K562 (cell line): Measurements from ENCODE around the gene MOK. TPM values are rescaled to one million over a fixed set of nuclear protein-coding genes. Genes with fewer than 3 reads are reported as not detected.

Source experiments
- ATAC-seq: fragments of 200-7000 bp; cut with Tn5 transposase; 3 replicates; pipeline ENCODE4 v1.9.1; 2020; ENCODE audit warnings: moderate library complexity
- BruUV-seq: library from RNA; stranded (reverse); fragments of 400-500 nt; replicated peaks from 2 replicates; lab custom pipeline; 2021; lab: Mats Ljungman, UMichigan
- CTCF ChIA-PET: fragments of 300-600 bp; formaldehyde crosslinking; extraction: SDS; loops from one replicate; lab custom pipeline; 2021; ENCODE audit warnings: low intra/inter-chr PET ratio; lab: Yijun Ruan, JAX
- POLR2A ChIA-PET: fragments of 300-600, 350-650 bp; sonication (Branson Sonifier 250); formaldehyde crosslinking; extraction: SDS; loops from one replicate; lab custom pipeline; 2021; ENCODE audit warnings: antibody characterized with exemption, inconsistent platforms; lab: Yijun Ruan, JAX
- DNase-seq, 4 experiments: peaks; one replicate each; pipeline versions ENCODE4 v3.0.0 to v3.0.0-alpha.2; 2011 to 2018; ENCODE audit warnings: low spot score in 3 of 4, mixed read lengths in 3 of 4; ENCODE audit errors: extremely low read depth in 1 of 4
- FAIRE-seq: peaks from 2 replicates; lab custom pipeline; 2011; peaks lifted over from hg19 to GRCh38; lab: Jason Lieb, UNC
- H2AFZ ChIP-seq: 2 replicates; pipeline ENCODE4 v1.6.0; 2011; ENCODE audit warnings: low read depth, low read length, control low read depth, inconsistent platforms
- H3K27ac ChIP-seq: fragments of 200-600 bp; 3 replicates; pipeline ENCODE4 v1.8.0; 2011; ENCODE audit warnings: low read depth, mild to moderate bottlenecking, control low read depth, inconsistent platforms, low read length, moderate library complexity, mixed read lengths; ENCODE audit errors: extremely low read depth
- H3K27me3 ChIP-seq, 2 experiments: fragments of 300-600 bp in 1 of 2; 2 replicates in 1 of 2; 3 replicates in 1 of 2; pipeline versions ENCODE4 v1.6.0 to v1.8.0; 2011; ENCODE audit warnings: inconsistent platforms in 2 of 2, low read length in 2 of 2, mild to moderate bottlenecking in 1 of 2, mixed read lengths in 1 of 2, moderate library complexity in 1 of 2; ENCODE audit not compliant: control insufficient read depth in 2 of 2, insufficient read depth in 2 of 2
- H3K36me3 ChIP-seq: fragments of 300-600 bp; 3 replicates; pipeline ENCODE4 v1.8.0; 2011; ENCODE audit warnings: mild to moderate bottlenecking, low read length, inconsistent platforms; ENCODE audit not compliant: control insufficient read depth, insufficient read depth
- H3K4me1 ChIP-seq, 2 experiments: fragments of 200-600 bp in 1 of 2; replicated peaks in 1 of 2; 2 replicates in 1 of 2; 3 replicates in 1 of 2; pipeline versions ENCODE4 v1.5.1 to v1.8.0; 2011; ENCODE audit warnings: inconsistent platforms in 2 of 2, low read length in 2 of 2, mild to moderate bottlenecking in 1 of 2, mixed read lengths in 1 of 2, moderate library complexity in 1 of 2; ENCODE audit not compliant: control insufficient read depth in 2 of 2, insufficient read depth in 2 of 2
- H3K4me2 ChIP-seq: 2 replicates; pipeline ENCODE4 v1.6.1; 2011; ENCODE audit warnings: low read length, control low read depth, inconsistent platforms, mixed read lengths; ENCODE audit not compliant: insufficient read depth
- H3K4me3 ChIP-seq: fragments of 200-600 bp; sonication (generic), shearing (Covaris generic); 2 replicates; pipeline ENCODE4 v1.5.1; 2016; ENCODE audit warnings: control low read depth, inconsistent platforms
- H3K79me2 ChIP-seq: fragments of 200-600 bp; 3 replicates; pipeline ENCODE4 v1.8.0; 2011; ENCODE audit warnings: low read length, inconsistent platforms; ENCODE audit not compliant: control insufficient read depth, insufficient read depth
- H3K9ac ChIP-seq, 2 experiments: 2 replicates each; pipeline versions ENCODE4 v1.6.0 to v1.6.1; 2011; ENCODE audit warnings: low read depth in 2 of 2, low read length in 2 of 2, control low read depth in 1 of 2, inconsistent platforms in 1 of 2, mild to moderate bottlenecking in 1 of 2, mixed read lengths in 1 of 2; ENCODE audit not compliant: insufficient read depth in 1 of 2
- H3K9me1 ChIP-seq: one replicate; pipeline ENCODE4 v1.6.0; 2011; ENCODE audit warnings: inconsistent platforms, mild to moderate bottlenecking, low read length, moderate library complexity; ENCODE audit not compliant: control insufficient read depth, insufficient read depth
- H3K9me3 ChIP-seq: replicated peaks from 2 replicates; pipeline ENCODE4 v1.5.1; 2011; ENCODE audit warnings: low read depth, low read length, inconsistent platforms; ENCODE audit not compliant: control insufficient read depth, insufficient read depth
- H4K20me1 ChIP-seq: replicated peaks from 2 replicates; pipeline ENCODE4 v1.6.1; 2011; ENCODE audit warnings: low read length, inconsistent platforms, mixed read lengths; ENCODE audit not compliant: control insufficient read depth, insufficient read depth
- BRD9 ChIP-seq: fragments of 450-650 bp; IDR thresholded peaks from 2 replicates; pipeline ENCODE4 v1.6.1; 2018; ENCODE audit warnings: low read depth; ENCODE audit not compliant: partially characterized antibody
- CBX8 ChIP-seq: fragments of 200-600 bp; sonication (generic); IDR thresholded peaks from 2 replicates; pipeline ENCODE4 v1.6.1; 2012; ENCODE audit warnings: borderline replicate concordance, mixed run types, low read depth, mild to moderate bottlenecking, moderate library complexity, mixed read lengths, low read length, control low read depth, inconsistent platforms; ENCODE audit not compliant: poor library complexity, severe bottlenecking; ENCODE audit errors: extremely low read depth
- CTBP1 ChIP-seq: fragments of 450-650 bp; IDR thresholded peaks from 2 replicates; pipeline ENCODE4 v1.6.1; 2016; ENCODE audit warnings: borderline replicate concordance
- POLR3A ChIP-seq: IDR thresholded peaks from 2 replicates; pipeline ENCODE4 v1.6.1; 2011; ENCODE audit warnings: borderline replicate concordance, mild to moderate bottlenecking, moderate library complexity; ENCODE audit not compliant: insufficient read length, insufficient read depth; ENCODE audit errors: extremely low read depth
- ZBTB5 ChIP-seq: fragments of 450-650 bp; IDR thresholded peaks from 2 replicates; pipeline ENCODE4 v1.6.1; 2017; ENCODE audit warnings: antibody characterized with exemption
- ZFP36 ChIP-seq: fragments of 150-350 bp; IDR thresholded peaks from 2 replicates; pipeline ENCODE4 v1.6.1; 2018; ENCODE audit warnings: low read length, low read depth; ENCODE audit not compliant: partially characterized antibody
- ZNF316 ChIP-seq: fragments of 450-650 bp; IDR thresholded peaks from 2 replicates; pipeline ENCODE4 v1.6.1; 2016
- ZNF324 ChIP-seq: fragments of 250-450 bp; sonication (Bioruptor Pico); IDR thresholded peaks from 2 replicates; pipeline ENCODE4 v1.4.0; 2020; ENCODE audit warnings: mild to moderate bottlenecking
- WGBS: fragments of 100-300 bp; shearing (Covaris generic); methylation state at CpG from one replicate; pipeline ENCODE4 v1.1.6; 2016; ENCODE audit warnings: low coverage, mixed read lengths; ENCODE audit not compliant: insufficient coverage; ENCODE audit errors: missing lambda C conversion rate; 5-methylcytosine and 5-hydroxymethylcytosine counted together
- in situ Hi-C: fragments of 300-500 bp; cut with MboI; formaldehyde crosslinking; loops from 4 replicates; pipeline ENCODE4 v1.15.0; 2018; ENCODE audit warnings: inconsistent platforms, mixed read lengths
- intact Hi-C: fragments of 100-400 bp; cut with micrococcal nuclease; formaldehyde crosslinking; loops from 2 replicates; pipeline ENCODE4 v1.14.2; 2022
- polyA plus RNA-seq, 8 experiments: library from polyadenylated mRNA; depleted of rRNA in 4 of 8; stranded (reverse) in 5 of 8; unstranded in 3 of 8; fragments of >200 nt; fragmentation: Nextera tagmentation in 2 of 8; fragmentation: Illumina TruSeq in 1 of 8; extraction: Ambion mirVana in 2 of 8; extraction: Trizol in 1 of 8; gene quantifications; 2 replicates each; pipeline versions ENCODE4 v1.2.1 to v1.2.3, GENCODE V29; 2011 to 2014; ENCODE audit warnings: inconsistent platforms in 1 of 8, missing spikeins in 1 of 8
- total RNA-seq, 7 experiments: library from RNA; depleted of rRNA in 6 of 7; stranded (reverse); fragments of >200 nt in 6 of 7; fragmentation: Illumina TruSeq in 2 of 7; extraction: Trizol in 2 of 7; gene quantifications; 2 replicates each; pipeline versions ENCODE4 v1.2.1 to v1.2.3, GENCODE V29; 2011 to 2021; ENCODE audit warnings: low replicate concordance in 1 of 7

MOK gene
- total and polyA plus RNA-seq, 9 of the 15 experiments (the other 6 are each of a cell fraction or from before 2014, with no cell fraction given), result 1.3 to 8.4 (median 5.3) TPM

- TF ChIP-seq CBX8 (no peak), ZNF316 (no peak), ZNF324 (CRISPR knock-in tag) (no peak)
- peaks cover 45% of the 10 kb centered on the region for H3K36me3 ChIP-seq
- in situ Hi-C loops (no loop called here), intact Hi-C loops (no loop called here)
- H3K9me3 ChIP-seq, result no peaks in the 10 kb centered on the region
- no peak overlapping the region for H3K9ac ChIP-seq
- H3K27me3 ChIP-seq, result no peaks in the 10 kb centered on the region
- H3K79me2 ChIP-seq, result peaks cover 4% of the 10 kb centered on the region; the same call in 1 of the 3 replicates
- H3K4me3 ChIP-seq, result no peak overlapping the region
- no peaks in the 10 kb centered on the region for H4K20me1 ChIP-seq
- H3K9me1 ChIP-seq, result no peaks in the 10 kb centered on the region
- ATAC-seq (no peak), DNase-seq (no peak), FAIRE-seq (no peak)
- no peak overlapping the region for H2AFZ ChIP-seq
- H3K27ac ChIP-seq, result no peak overlapping the region
- BruUV-seq, result no TSS peak
- H3K4me2 ChIP-seq, result no peak overlapping the region
- ChIA-PET CTCF (no interaction called here), POLR2A (interaction anchor here (0.6 to 1.7 kb wide), 2 partner anchors 12 to 320 kb away, joined by 4 to 6 read pairs; no protein-coding TSS in a partner anchor)
- no peaks in the 10 kb centered on the region; a peak in 1 of 5 replicates for H3K4me1 ChIP-seq
- WGBS, result 93% methylated on average over 9 of the region's 9 CpGs
Measured at GRCh38 chr14:102200690-102201352, 104.1 kb downstream of the MOK start.

- FAIRE-seq, result no peak
- POLR2A ChIA-PET, result interaction anchor here (0.6 to 0.8 kb wide), 3 partner anchors 9 to 352 kb away, joined by 3 to 4 read pairs (median 4); no protein-coding TSS in a partner anchor
- BruUV-seq, result no TSS peak
Measured at GRCh38 chr14:102197317-102197853, 107.6 kb downstream of the MOK start.

More at GRCh38 chr14:102197317-102197853, 107.6 kb downstream of the MOK start:
- no peaks in the 10 kb centered on the region for H3K9me3 ChIP-seq
- CTCF ChIA-PET, result no interaction called here
- H3K27ac ChIP-seq, result no peak overlapping the region
- no peak for TF ChIP-seq ZBTB5
- no peak for TF ChIP-seq POLR3A
- TF ChIP-seq BRD9, result no peak
- no peak for TF ChIP-seq CTBP1
- no peak for TF ChIP-seq ZFP36
- TF ChIP-seq, all 486 proteins: peak for 0
- in situ Hi-C loops (no loop called here), intact Hi-C loops (no loop called here)
- Histone ChIP-seq H3K27me3 (no peaks in the 10 kb centered on the region), H3K4me1 (0 out of 5 replicates have a peak, but pooled peaks cover 0 to 3% of the 10 kb centered on the region in 2 experiments), H3K4me2 (no peak overlapping the region), H3K79me2 (peaks cover 12% of the 10 kb centered on the region; the same call in 1 of the 3 replicates), H3K36me3 (peaks cover 39% of the 10 kb centered on the region; the same call in 2 of the 3 replicates), H3K9ac (no peak overlapping the region), H4K20me1 (no peaks in the 10 kb centered on the region), H3K4me3 (no peak overlapping the region), H2AFZ (no peak overlapping the region), H3K9me1 (no peaks in the 10 kb centered on the region)
- ATAC-seq (no peak), DNase-seq (no peak)
- 90% methylated on average over 5 of the region's 5 CpGs for WGBS
